Hepatocyte (in vitro differentiated cells): Measurements from ENCODE around the gene ABCG4.

Experiments
- CTCF ChIP-seq: fragments of 200-600 bp; sonication (generic); IDR thresholded peaks from 2 replicates; pipeline ENCODE4 v1.5.1; 2016; ENCODE audit warnings: antibody characterized with exemption, mild to moderate bottlenecking; ENCODE audit not compliant: poor library complexity
- EZH2 ChIP-seq: fragments of 200-600 bp; sonication (generic); IDR thresholded peaks from 2 replicates; pipeline ENCODE4 v1.6.1; 2016; ENCODE audit warnings: antibody characterized with exemption, mild to moderate bottlenecking, borderline replicate concordance

GRCh38 chr11:119120639-119121007 is 28.2 kb upstream of the ABCG4 start:
- TF ChIP-seq CTCF (no peak), EZH2 (no peak)
